HG02938 (cell line): Measurements from ENCODE around the gene TIMP2.
"Not testable (repeated sequence)": the region's sequence is repeated elsewhere in the genome, so short reads cannot be mapped to it uniquely, and the experiment has no call there.

Experiments used
- ATAC-seq: cut with Tn5 transposase; IDR thresholded peaks from one replicate; pipeline ENCODE4 v1.9.1; 2021; ENCODE audit warnings: mild to moderate bottlenecking, moderate library complexity; ENCODE audit not compliant: unreplicated experiment

Gene TIMP2

GRCh38 chr17:78873519-78874340 lies 51.5 kb downstream of the TIMP2 start:
- no peak for ATAC-seq

GRCh38 chr17:78872486-78872885 lies 52.7 kb downstream of the TIMP2 start:
- ATAC-seq, result no peak

- no peak for ATAC-seq
These were observed 54.6 kb downstream of the TIMP2 start for GRCh38 chr17:78870621-78871020.

- no peak for ATAC-seq
These were observed 56.8 kb downstream of the TIMP2 start for GRCh38 chr17:78868391-78868790.

- ATAC-seq, result not testable (repeated sequence)
These were observed 58.1 kb downstream of the TIMP2 start for GRCh38 chr17:78867046-78867445.

GRCh38 chr17:78865682-78866390 lies 59.4 kb downstream of the TIMP2 start:
- ATAC-seq, result no peak

- ATAC-seq, result no peak
These were observed 61.1 kb downstream of the TIMP2 start for GRCh38 chr17:78864117-78864516.

GRCh38 chr17:78862073-78863023 lies 62.8 kb downstream of the TIMP2 start:
- no peak for ATAC-seq

GRCh38 chr17:78861229-78861628 lies 64.0 kb downstream of the TIMP2 start:
- ATAC-seq, result no peak

GRCh38 chr17:78859051-78859450 lies 66.1 kb downstream of the TIMP2 start:
- no peak for ATAC-seq

GRCh38 chr17:78857266-78857665 lies 67.9 kb downstream of the TIMP2 start:
- ATAC-seq, result no peak

- no peak for ATAC-seq
These were observed 69.5 kb downstream of the TIMP2 start for GRCh38 chr17:78855561-78856165.

GRCh38 chr17:78854508-78854907 lies 70.7 kb downstream of the TIMP2 start:
- no peak for ATAC-seq

- ATAC-seq, result no peak
These were observed 71.2 kb downstream of the TIMP2 start for GRCh38 chr17:78853926-78854394.

GRCh38 chr17:78852709-78853121 lies 72.5 kb downstream of the TIMP2 start:
- no peak for ATAC-seq

- ATAC-seq, result no peak
These were observed 76.2 kb downstream of the TIMP2 start for GRCh38 chr17:78849026-78849425.

GRCh38 chr17:78847052-78847451 lies 78.1 kb downstream of the TIMP2 start:
- ATAC-seq, result no peak

GRCh38 chr17:78844301-78845005 lies 80.7 kb downstream of the TIMP2 start:
- ATAC-seq, result no peak

GRCh38 chr17:78842881-78843565 lies 82.2 kb downstream of the TIMP2 start:
- no peak for ATAC-seq
